ACHN (cell line): ENCODE data around the gene AEN.

Experiments
- DNase-seq: peaks from one replicate; pipeline ENCODE4 v3.0.0-alpha.2; 2015
- in situ Hi-C: cut with HindIII; loops from 2 replicates; pipeline ENCODE4 v1.10.0; 2017; ENCODE audit warnings: low sequenced_read_pairs, low pct_ligation_motif_present, low pct_unique_long_range_greater_than_20kb

Gene AEN

DNA sequence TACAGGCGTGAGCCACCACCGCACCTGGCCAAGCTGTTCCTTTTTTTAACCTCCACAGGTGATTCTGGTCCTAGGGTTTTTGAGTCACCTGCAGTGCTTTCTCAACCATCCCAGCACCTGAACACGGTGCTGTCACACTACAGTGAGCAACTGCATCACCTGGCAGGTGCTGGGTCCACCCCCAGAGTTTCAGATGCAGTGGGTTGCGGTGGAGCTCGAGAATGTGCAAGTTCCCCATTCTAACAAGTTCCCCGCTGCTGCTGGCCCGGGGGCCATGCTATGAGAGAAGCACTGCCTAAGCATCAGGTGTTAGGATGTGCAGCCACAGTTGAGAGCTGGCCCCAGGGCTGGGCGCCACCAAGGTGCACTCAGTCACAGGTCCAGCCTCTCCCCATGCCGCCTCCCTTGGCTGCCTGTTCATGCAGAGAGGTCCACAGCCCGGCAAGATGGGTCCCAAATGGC lies 35.7 kb downstream of the AEN start:
- DNase-seq, result no peak
- in situ Hi-C loops, result no loop called here

GRCh38 chr15:88657326-88658069 lies 36.4 kb downstream of the AEN start:
- in situ Hi-C loops, result no loop called here
- peak; percentile 20 for DNase-seq

- in situ Hi-C loops, result no loop called here
Measured at GRCh38 chr15:88658070-88658965, 37.2 kb downstream of the AEN start.

DNA sequence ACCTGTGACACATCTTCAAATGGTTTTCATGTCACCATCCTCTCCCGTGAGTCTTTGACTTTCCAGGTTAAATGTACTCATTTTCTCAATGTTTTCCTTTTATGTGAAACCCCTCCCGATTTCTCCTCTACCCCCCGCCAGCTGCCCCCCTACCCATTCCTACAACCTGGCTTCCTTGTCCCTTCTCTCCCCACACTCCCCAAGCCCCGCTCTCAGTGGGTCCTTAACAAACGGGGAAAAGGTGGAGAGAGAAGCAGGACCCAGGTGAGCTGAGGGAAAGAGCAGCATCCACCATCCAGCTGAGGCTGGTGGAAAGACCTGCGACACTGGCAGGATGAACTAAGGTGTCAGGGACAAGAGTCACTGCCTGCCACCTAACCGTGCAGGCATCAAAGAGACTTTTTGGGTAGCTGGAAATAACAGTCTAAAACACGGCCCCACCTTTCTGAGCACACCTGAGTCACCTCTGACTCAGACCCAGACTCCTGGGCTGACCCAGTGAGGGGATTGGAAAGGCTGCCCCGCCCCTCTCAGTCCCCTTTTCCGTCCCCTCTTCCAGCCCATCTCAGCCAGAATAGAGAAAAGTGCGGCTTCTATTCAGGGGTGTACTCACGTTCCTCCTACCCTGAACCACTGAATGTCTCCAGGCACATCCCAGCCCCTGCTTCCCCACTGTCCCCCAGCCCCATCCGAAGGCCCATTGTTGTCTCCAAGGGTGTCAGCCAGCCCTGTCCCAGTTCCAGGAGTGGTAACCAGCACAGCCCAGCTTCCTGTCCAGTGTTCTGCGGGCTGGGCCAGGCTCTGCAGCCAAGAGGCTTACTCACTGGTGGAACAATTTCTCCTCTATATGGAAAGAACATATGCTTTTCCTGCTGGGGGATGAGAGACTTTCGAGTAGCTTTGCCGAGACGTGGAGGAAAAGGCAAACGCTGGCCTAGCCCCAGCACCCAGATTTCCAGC lies 38.1 kb downstream of the AEN start:
- in situ Hi-C loops, result no loop called here
- DNase-seq, result no peak

More at GRCh38 chr15:88658070-88658965, 37.2 kb downstream of the AEN start:
- DNase-seq, result no peak

DNA sequence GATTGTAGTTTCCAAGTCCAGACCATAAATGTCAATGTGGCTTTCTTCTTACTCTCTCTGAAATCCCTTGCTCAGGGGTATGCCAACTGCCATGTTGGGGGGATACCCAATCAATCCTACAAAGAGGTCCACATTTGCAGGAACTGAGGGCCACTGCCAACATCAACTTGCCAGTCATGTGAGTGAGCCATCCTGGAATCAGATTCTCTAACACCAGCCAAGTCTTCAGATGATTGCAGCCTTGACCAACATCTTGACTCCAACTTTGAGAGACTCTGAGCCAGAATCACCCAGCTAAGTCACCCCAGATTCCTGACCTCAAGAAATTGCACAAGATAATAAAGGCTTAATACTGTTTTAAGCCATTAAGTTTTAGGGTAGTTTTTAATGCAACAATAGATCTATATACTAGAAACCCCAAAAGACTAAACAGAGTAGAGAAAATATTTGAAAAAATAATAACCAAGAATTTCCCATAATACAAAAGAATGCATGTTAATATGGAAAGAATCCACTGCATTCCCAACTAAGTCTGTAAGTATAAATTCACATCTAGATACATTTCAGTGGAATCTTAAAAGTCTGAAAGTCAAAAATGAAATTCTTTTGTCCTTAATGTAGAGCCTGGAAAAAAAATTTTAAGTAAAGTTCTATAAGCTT lies 40.0 kb downstream of the AEN start:
- in situ Hi-C loops, result no loop called here
- no peak for DNase-seq

DNA sequence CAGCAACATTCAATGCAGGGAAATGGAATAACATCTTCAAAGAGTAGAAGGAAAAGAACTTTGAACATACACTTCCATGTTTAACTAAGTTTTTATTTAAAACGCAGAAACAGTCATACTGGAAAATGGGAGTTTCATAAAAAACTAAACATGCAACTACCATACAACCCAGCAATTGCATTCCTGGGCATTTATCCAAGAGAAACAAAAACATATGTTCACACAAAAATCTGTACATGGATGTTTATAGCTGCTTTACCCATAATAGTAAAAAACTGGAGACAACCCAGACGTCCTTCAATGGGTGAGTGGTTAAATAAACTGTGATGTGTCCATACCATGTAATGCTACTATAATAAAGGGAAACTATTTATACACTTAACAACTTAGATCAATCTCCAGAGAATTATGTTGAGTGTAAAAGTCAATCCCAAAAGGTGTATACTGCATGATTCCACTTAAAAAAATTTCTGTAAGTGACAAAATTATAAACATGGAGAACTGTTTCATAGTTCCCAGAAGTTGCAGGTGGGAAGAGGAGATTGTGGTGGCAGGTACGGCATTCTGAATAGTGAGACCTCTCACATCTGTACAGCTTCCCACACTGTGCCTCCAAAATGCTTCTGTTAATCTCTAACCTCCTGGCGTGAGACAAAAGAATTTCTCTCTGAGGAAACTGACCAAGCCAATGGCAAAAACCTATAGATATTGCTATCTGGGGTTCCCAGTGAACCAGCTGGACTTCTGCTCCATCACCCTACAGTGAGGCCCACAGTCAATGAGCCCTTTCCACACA lies 40.8 kb downstream of the AEN start:
- no peak for DNase-seq
- in situ Hi-C loops, result no loop called here

GRCh38 chr15:88663141-88663621 lies 42.0 kb downstream of the AEN start:
- in situ Hi-C loops, result no loop called here
- no peak for DNase-seq

- DNase-seq, result no peak
- in situ Hi-C loops, result no loop called here
Measured at GRCh38 chr15:88664151-88664778, 43.1 kb downstream of the AEN start.

DNA sequence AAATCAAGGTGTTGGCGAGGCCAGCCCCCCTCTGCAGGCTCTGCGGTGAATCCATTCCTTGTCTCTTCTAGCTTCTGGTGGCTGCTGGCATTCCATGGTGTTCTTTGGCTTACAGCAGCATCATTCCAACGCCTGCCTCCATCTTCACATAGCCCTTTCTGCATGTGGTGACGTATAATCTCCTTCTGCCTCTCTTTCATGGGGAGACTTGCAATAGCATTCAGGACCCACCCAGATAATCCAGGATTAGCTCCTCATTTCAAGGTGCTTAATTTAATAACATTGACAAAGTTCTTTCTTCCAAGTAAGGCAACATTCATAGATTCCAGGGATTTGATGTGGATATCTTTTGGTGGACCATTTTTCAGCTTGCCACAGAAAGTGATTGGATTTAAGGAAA lies 53.5 kb downstream of the AEN start:
- DNase-seq, result no peak
- in situ Hi-C loops, result no loop called here

- in situ Hi-C loops, result no loop called here
- no peak for DNase-seq
Measured at GRCh38 chr15:88678755-88679154, 57.6 kb downstream of the AEN start.

GRCh38 chr15:88680241-88681001 lies 59.3 kb downstream of the AEN start:
- in situ Hi-C loops, result no loop called here
- no peak for DNase-seq

DNA sequence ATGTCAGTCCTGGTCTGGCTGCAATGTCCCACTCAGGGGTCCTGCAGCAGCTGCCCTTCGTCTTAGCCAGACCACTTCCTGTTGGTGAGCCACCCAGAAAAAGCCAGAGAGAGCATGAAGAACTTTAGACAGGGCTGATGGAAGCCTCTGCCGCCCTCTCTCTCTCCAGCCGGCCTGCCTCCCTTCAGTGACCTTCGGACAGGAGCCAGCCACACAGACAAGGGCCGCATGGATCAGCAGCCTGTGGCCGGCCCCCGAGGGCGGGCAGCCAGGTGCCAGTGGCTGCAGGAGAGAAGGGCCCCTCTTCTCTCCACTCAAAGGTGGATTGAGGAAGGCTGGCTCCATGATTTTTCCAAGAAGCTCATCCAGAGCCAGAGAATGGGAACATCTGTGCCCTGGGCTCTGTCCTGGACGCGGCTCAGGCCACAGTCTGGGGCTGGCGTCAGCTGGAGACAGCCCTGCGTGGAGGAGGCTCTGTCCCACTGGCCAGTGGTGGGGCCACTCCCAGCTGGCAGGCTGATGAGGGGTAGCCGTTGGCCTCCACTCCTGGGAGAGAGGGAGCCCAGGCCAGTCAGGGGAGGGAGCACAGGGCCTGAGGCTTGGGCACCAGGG lies 60.6 kb downstream of the AEN start:
- in situ Hi-C loops, result no loop called here

More for the DNA sequence above, 60.6 kb downstream of the AEN start:
- no peak for DNase-seq
